ENCODE data around the gene FXYD1.
"Not testable (repeated sequence)": the region's sequence is repeated elsewhere in the genome, so short reads cannot be mapped to it uniquely, and the experiment has no call there.

The FXYD1 gene

GRCh38 chr19:35138305-35138892 lies at the start of gene FXYD1:
TSS of gene FXYD1 (plus strand) at chr19:35138824. CDS start at chr19:35140080, 1,256 bp downstream.
- no peak for DNase-seq (ENCODE audit: low spot score)

- no peak for DNase-seq (ENCODE audit: low spot score)
Measured at GRCh38 chr19:35089554-35089953, 49.1 kb upstream of the FXYD1 start.

GRCh38 chr19:35090160-35090505 lies 48.5 kb upstream of the FXYD1 start:
- no peak for DNase-seq (ENCODE audit: low spot score)

GRCh38 chr19:35090506-35091214 lies 48.0 kb upstream of the FXYD1 start:
- DNase-seq (ENCODE audit: low spot score): peak; percentile 68

- no peak for DNase-seq (ENCODE audit: low spot score)
Measured at GRCh38 chr19:35093430-35093829, 45.2 kb upstream of the FXYD1 start.

- DNase-seq (ENCODE audit: low spot score): no peak
Measured at GRCh38 chr19:35093941-35094647, 44.5 kb upstream of the FXYD1 start.

- no peak for DNase-seq (ENCODE audit: low spot score)
Measured at GRCh38 chr19:35094656-35095055, 44.0 kb upstream of the FXYD1 start.

- no peak for DNase-seq (ENCODE audit: low spot score)
Measured at GRCh38 chr19:35095667-35096368, 42.8 kb upstream of the FXYD1 start.

GRCh38 chr19:35098413-35099049 lies 40.1 kb upstream of the FXYD1 start:
- no peak for DNase-seq (ENCODE audit: low spot score)

- DNase-seq (ENCODE audit: low spot score): no peak
Measured at GRCh38 chr19:35099155-35099896, 39.3 kb upstream of the FXYD1 start.

GRCh38 chr19:35099897-35100275 lies 38.7 kb upstream of the FXYD1 start:
- no peak for DNase-seq (ENCODE audit: low spot score)

- no peak for DNase-seq (ENCODE audit: low spot score)
Measured at GRCh38 chr19:35100588-35101533, 37.8 kb upstream of the FXYD1 start.

- not testable (repeated sequence) for DNase-seq (ENCODE audit: low spot score)
Measured at GRCh38 chr19:35101949-35102348, 36.7 kb upstream of the FXYD1 start.

GRCh38 chr19:35103614-35104013 lies 35.0 kb upstream of the FXYD1 start:
- not testable (repeated sequence) for DNase-seq (ENCODE audit: low spot score)

GRCh38 chr19:35104361-35104760 lies 34.3 kb upstream of the FXYD1 start:
- DNase-seq (ENCODE audit: low spot score): no peak

GRCh38 chr19:35105047-35105410 lies 33.6 kb upstream of the FXYD1 start:
- DNase-seq (ENCODE audit: low spot score): no peak

GRCh38 chr19:35105411-35106290 lies 33.0 kb upstream of the FXYD1 start:
- no peak for DNase-seq (ENCODE audit: low spot score)

GRCh38 chr19:35106291-35106583 lies 32.4 kb upstream of the FXYD1 start:
- DNase-seq (ENCODE audit: low spot score): no peak

GRCh38 chr19:35106898-35107541 lies 31.6 kb upstream of the FXYD1 start:
- no peak for DNase-seq (ENCODE audit: low spot score)
